ENCODE results near the gene KIAA1328.

GRCh38 chr18:37277804-37278203, 448.9 kb downstream of the KIAA1328 start:
- TF ChIP-seq POLR2A (IDR thresholded peaks at IDR 0.05): no peak
- no peak for TF ChIP-seq CTCF (IDR thresholded peaks at IDR 0.05)
- TF ChIP-seq EP300 (IDR thresholded peaks at IDR 0.05): no peak

Measured in tibial nerve (tissue), 4 donors.